HUES64 (cell line): Measurements from ENCODE around the gene MNT.

Experiments used
- H3K27ac ChIP-seq: 2 replicates; pipeline ENCODE4 v1.7.0; 2013; ENCODE audit warnings: low read depth, low read length, inconsistent platforms
- H3K27me3 ChIP-seq: 2 replicates; pipeline ENCODE4 v1.6.1; 2013; ENCODE audit warnings: mild to moderate bottlenecking, low read length; ENCODE audit not compliant: insufficient read depth
- H3K36me3 ChIP-seq: 2 replicates; pipeline ENCODE4 v1.6.1; 2013; ENCODE audit warnings: mild to moderate bottlenecking, low read length; ENCODE audit not compliant: insufficient read depth
- H3K4me1 ChIP-seq: 2 replicates; pipeline ENCODE4 v1.6.1; 2013; ENCODE audit warnings: mild to moderate bottlenecking, low read length, moderate library complexity; ENCODE audit not compliant: insufficient read depth
- H3K4me3 ChIP-seq: 2 replicates; pipeline ENCODE4 v1.5.1; 2013; ENCODE audit warnings: mild to moderate bottlenecking, low read length, moderate library complexity
- H3K9ac ChIP-seq: 2 replicates; pipeline ENCODE4 v1.6.1; 2013; ENCODE audit warnings: mild to moderate bottlenecking, low read depth, low read length
- H3K9me3 ChIP-seq: 2 replicates; pipeline ENCODE4 v1.6.1; 2013; ENCODE audit warnings: low read depth, low read length; ENCODE audit not compliant: insufficient read depth
- WGBS: fragments of 150-250, 120-280 bp; methylation state at CpG from one replicate; pipeline ENCODE4 v1.1.7; 2013; ENCODE audit warnings: missing lambda C conversion rate; 5-methylcytosine and 5-hydroxymethylcytosine counted together

The MNT gene

GRCh38 chr17:2376107-2376506 is 24.8 kb downstream of the MNT start:
- Histone ChIP-seq H3K27ac (no peak overlapping the region), H3K36me3 (peaks cover 23% of the 10 kb centered on the region; the same call in 1 of the 2 replicates), H3K9me3 (no peaks in the 10 kb centered on the region), H3K27me3 (no peaks in the 10 kb centered on the region), H3K4me3 (no peak overlapping the region), H3K4me1 (no peaks in the 10 kb centered on the region), H3K9ac (no peak overlapping the region; the same call in 1 of the 2 replicates)
- WGBS, result 90% methylated on average over 14 of the region's 14 CpGs

GRCh38 chr17:2375406-2375805 is 25.5 kb downstream of the MNT start:
- 93% methylated on average over 19 of the region's 19 CpGs for WGBS
- Histone ChIP-seq H3K4me3 (no peak overlapping the region), H3K9ac (no peak overlapping the region), H3K9me3 (no peaks in the 10 kb centered on the region), H3K27me3 (no peaks in the 10 kb centered on the region), H3K4me1 (no peaks in the 10 kb centered on the region), H3K36me3 (peaks cover 23% of the 10 kb centered on the region; the same call in 1 of the 2 replicates), H3K27ac (no peak overlapping the region)

GRCh38 chr17:2374549-2375285 is 26.1 kb downstream of the MNT start:
- no peak overlapping the region for H3K4me3 ChIP-seq
- H3K36me3 ChIP-seq, result peaks cover 23% of the 10 kb centered on the region; the same call in 1 of the 2 replicates
- no peaks in the 10 kb centered on the region for H3K27me3 ChIP-seq
- no peak overlapping the region for H3K27ac ChIP-seq
- no peaks in the 10 kb centered on the region for H3K9me3 ChIP-seq
- H3K4me1 ChIP-seq, result no peaks in the 10 kb centered on the region; the same call in 1 of the 2 replicates
- H3K9ac ChIP-seq, result no peak overlapping the region
- WGBS, result 90% methylated on average over 11 of the region's 11 CpGs

DNA sequence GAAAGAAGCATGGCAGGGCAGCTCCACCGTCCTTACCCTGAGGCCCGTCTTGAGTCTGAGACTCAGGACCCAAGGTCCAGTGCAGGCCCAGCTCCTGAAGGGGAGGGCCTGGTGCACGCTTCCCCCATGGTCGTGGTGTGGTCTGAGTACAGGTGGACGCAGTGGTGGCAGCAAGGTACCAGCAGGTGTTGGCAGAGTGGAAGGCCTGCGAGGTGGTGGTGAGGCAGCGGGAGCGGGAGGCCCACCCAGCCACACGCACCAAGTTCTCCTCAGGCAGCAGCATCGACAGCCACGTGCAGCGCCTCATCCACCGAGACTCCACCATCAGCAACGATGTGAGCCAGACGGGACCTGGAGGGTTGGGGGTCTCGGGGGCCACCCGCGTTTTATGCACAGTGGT is 27.7 kb downstream of the MNT start:
- H3K27me3 ChIP-seq, result no peaks in the 10 kb centered on the region

GRCh38 chr17:2372681-2373080 is 28.2 kb downstream of the MNT start:
- H3K4me1 ChIP-seq, result no peaks in the 10 kb centered on the region; the same call in 1 of the 2 replicates
- H3K36me3 ChIP-seq, result peaks cover 20% of the 10 kb centered on the region; the same call in 1 of the 2 replicates
- H3K9me3 ChIP-seq, result no peaks in the 10 kb centered on the region
- H3K9ac ChIP-seq, result no peak overlapping the region
- H3K27ac ChIP-seq, result no peak overlapping the region
- no peaks in the 10 kb centered on the region for H3K27me3 ChIP-seq
- H3K4me3 ChIP-seq, result no peak overlapping the region
- WGBS, result 95% methylated on average over 16 of the region's 16 CpGs

More for the DNA sequence above, 27.7 kb downstream of the MNT start:
- peaks cover 23% of the 10 kb centered on the region; the same call in 1 of the 2 replicates for H3K36me3 ChIP-seq
- H3K4me3 ChIP-seq, result no peak overlapping the region
- WGBS, result 95% methylated on average over 18 of the region's 18 CpGs
- no peak overlapping the region for H3K9ac ChIP-seq
- no peaks in the 10 kb centered on the region for H3K9me3 ChIP-seq
- no peak overlapping the region for H3K27ac ChIP-seq
- H3K4me1 ChIP-seq, result no peaks in the 10 kb centered on the region; the same call in 1 of the 2 replicates

DNA sequence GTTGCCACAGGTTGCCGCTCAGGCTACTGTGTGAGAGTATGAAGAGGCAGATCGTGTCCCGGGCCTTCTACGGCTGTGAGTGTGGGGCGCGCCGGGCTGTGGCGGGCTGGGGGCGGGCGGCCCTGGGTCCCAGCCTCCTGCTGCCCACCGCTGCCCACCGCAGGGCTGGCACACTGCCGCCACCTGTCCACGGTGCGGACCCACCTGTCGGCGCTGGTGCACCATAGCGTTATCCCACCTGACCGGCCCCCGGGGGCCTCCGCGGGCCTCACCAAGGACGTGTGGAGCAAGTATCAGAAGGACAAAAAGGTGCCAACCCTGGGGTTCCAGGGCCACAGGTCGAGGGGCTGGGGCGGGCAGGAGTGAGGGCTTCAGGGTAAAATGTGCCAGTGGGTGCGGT is 28.7 kb downstream of the MNT start:
- 96% methylated on average over 26 of the region's 26 CpGs for WGBS
- H3K4me1 ChIP-seq, result no peaks in the 10 kb centered on the region; the same call in 1 of the 2 replicates
- no peak overlapping the region for H3K27ac ChIP-seq
- H3K9ac ChIP-seq, result no peak overlapping the region
- H3K4me3 ChIP-seq, result no peak overlapping the region
- H3K9me3 ChIP-seq, result no peaks in the 10 kb centered on the region
- peaks cover 16% of the 10 kb centered on the region; the same call in 1 of the 2 replicates for H3K36me3 ChIP-seq
- H3K27me3 ChIP-seq, result no peaks in the 10 kb centered on the region

GRCh38 chr17:2371183-2372130 is 29.4 kb downstream of the MNT start:
- Histone ChIP-seq H3K4me3 (no peak overlapping the region), H3K4me1 (no peaks in the 10 kb centered on the region; the same call in 1 of the 2 replicates), H3K9me3 (no peaks in the 10 kb centered on the region), H3K36me3 (peaks cover 10% of the 10 kb centered on the region; the same call in 1 of the 2 replicates), H3K27me3 (no peaks in the 10 kb centered on the region), H3K27ac (no peak overlapping the region), H3K9ac (no peak overlapping the region)
- WGBS, result 96% methylated on average over 30 of the region's 30 CpGs

DNA sequence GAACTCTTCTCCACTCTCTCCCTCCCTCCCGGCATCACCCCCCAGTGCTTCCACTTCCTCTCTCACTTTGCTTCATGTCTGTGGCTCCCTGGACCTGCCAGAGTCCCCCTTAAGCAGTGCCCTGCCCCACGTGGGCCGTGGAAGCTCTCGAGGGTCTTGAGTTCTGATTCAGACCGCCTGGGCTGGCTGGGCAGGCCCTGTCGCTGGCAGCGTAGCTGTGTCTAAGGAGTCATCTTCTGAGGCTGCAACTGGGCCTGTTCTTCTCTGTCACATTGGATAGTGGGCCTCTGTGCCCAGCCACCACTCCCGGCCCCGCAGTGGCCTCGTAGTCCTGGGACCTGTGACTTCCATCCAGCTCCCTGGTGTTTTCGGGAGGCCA is 30.7 kb downstream of the MNT start:
- 88% methylated on average over 11 of the region's 11 CpGs for WGBS
- H3K9ac ChIP-seq, result no peak overlapping the region

DNA sequence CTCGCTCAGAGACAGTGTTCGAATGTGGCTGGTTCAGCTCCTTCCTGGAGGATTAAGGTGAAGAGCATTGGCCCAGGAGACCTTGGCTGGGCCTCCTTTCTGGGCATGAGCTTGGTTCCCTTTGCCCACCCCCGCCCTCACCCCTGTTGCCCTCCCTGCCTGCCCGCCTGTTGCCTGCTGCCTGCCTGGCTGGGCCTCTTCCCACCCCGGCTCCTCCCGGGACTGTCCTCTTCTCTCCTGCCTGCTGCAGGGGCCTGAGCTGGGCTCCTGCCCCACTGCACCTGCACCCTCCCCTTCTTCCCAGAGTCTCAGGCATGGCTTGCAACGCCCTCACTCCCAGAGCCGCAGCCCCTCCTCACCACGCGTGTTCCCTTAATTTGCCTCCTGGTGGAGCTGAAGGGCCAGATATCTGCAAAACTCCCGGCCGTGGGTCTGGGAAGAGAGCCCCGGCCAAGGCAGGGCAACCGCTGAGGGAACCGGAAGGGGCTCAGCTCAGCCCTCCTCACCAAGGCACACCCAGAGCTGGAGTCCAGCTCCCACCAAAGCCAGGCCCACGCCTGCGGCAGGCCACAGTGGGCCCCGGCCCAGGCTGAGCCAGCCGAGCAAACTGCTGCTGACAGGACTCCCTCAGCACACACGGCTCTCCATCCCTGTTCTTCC is 31.2 kb downstream of the MNT start:
- Histone ChIP-seq H3K9ac (no peak overlapping the region), H3K9me3 (no peaks in the 10 kb centered on the region), H3K4me1 (no peaks in the 10 kb centered on the region; the same call in 1 of the 2 replicates), H3K36me3 (peaks cover 10% of the 10 kb centered on the region; the same call in 1 of the 2 replicates), H3K27me3 (no peaks in the 10 kb centered on the region), H3K4me3 (no peak overlapping the region), H3K27ac (0 out of 2 replicates have a peak overlapping the region, but pooled peaks have one; percentile 28)
- WGBS, result 69% methylated on average over 20 of the region's 20 CpGs

More for the DNA sequence above, 30.7 kb downstream of the MNT start:
- Histone ChIP-seq H3K36me3 (peaks cover 10% of the 10 kb centered on the region; the same call in 1 of the 2 replicates), H3K27me3 (no peaks in the 10 kb centered on the region), H3K9me3 (no peaks in the 10 kb centered on the region), H3K4me1 (no peaks in the 10 kb centered on the region; the same call in 1 of the 2 replicates), H3K4me3 (no peak overlapping the region), H3K27ac (0 out of 2 replicates have a peak overlapping the region, but pooled peaks have one; percentile 28)

DNA sequence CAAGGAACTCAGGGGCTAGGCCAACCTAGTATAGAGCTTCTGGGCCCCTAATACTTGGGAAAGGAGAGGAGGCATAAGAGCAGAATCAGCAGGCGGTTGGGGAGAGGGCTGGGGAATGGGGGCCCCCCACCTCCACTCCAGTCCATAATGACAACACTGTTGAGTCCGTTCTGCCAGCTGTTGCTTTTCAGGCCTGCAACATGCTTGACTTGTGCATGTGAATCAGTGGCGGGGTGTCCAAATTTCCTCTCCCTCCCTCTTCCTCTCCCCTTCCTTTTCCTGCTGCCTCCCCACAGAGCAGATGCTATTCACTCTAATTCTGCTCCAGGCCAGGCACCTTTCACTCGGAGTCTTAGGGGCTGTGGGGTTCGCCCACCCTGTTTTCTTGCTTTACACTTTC is 31.8 kb downstream of the MNT start:
- no peak overlapping the region for H3K9ac ChIP-seq
- H3K27me3 ChIP-seq, result no peaks in the 10 kb centered on the region
- 84% methylated on average over 4 of the region's 5 CpGs for WGBS
- no peaks in the 10 kb centered on the region for H3K9me3 ChIP-seq
- H3K4me3 ChIP-seq, result no peak overlapping the region
- no peak overlapping the region for H3K27ac ChIP-seq
- H3K4me1 ChIP-seq, result no peaks in the 10 kb centered on the region; the same call in 1 of the 2 replicates
- H3K36me3 ChIP-seq, result peaks cover 13% of the 10 kb centered on the region; the same call in 1 of the 2 replicates
